A673 (cell line): ENCODE results near the gene RIMS4. TPM values are rescaled to one million over a fixed set of nuclear protein-coding genes. Genes with fewer than 3 reads are reported as not detected.

Source experiments
- BruUV-seq: library from RNA; stranded (reverse); fragments of 400-500 nt; replicated peaks from 2 replicates; lab custom pipeline; 2021; lab: Mats Ljungman, UMichigan
- CTCF ChIA-PET: fragments of 300-600 bp; sonication (Branson Sonifier 250); formaldehyde crosslinking; loops from one replicate; lab custom pipeline; 2022; ENCODE audit warnings: antibody characterized with exemption; lab: Charles Lee
- POLR2A ChIA-PET: fragments of 300-600 bp; sonication (Branson Sonifier 250); formaldehyde crosslinking; loops from one replicate; lab custom pipeline; 2022; ENCODE audit warnings: antibody characterized with exemption; ENCODE audit not compliant: low non-redundant PET; lab: Charles Lee
- DNase-seq: peaks from one replicate; pipeline ENCODE4 v3.0.0-alpha.2; 2015; ENCODE audit warnings: low spot score
- H3K27ac ChIP-seq: fragments of 200-600 bp; sonication (generic); 2 replicates; pipeline ENCODE4 v1.5.1; 2016; ENCODE audit warnings: mixed run types, low read depth, mild to moderate bottlenecking, mixed read lengths, antibody characterized with exemption, low read length; ENCODE audit not compliant: poor library complexity, severe bottlenecking
- H3K27me3 ChIP-seq: fragments of 200-600 bp; sonication (generic); replicated peaks from 2 replicates; pipeline ENCODE4 v1.6.1; 2017; ENCODE audit warnings: mixed run types, low read depth, mild to moderate bottlenecking, mixed read lengths, antibody characterized with exemption, low read length; ENCODE audit not compliant: insufficient read depth, poor library complexity
- H3K36me3 ChIP-seq: fragments of 200-600 bp; sonication (generic); 2 replicates; pipeline ENCODE4 v1.6.1; 2016; ENCODE audit warnings: mixed run types, mild to moderate bottlenecking, mixed read lengths, antibody characterized with exemption, low read length; ENCODE audit not compliant: insufficient read depth, poor library complexity, severe bottlenecking
- H3K4me1 ChIP-seq: fragments of 200-600 bp; sonication (generic); 2 replicates; pipeline ENCODE4 v1.6.1; 2017; ENCODE audit warnings: mixed run types, mild to moderate bottlenecking, mixed read lengths, antibody characterized with exemption, low read length; ENCODE audit not compliant: insufficient read depth, poor library complexity, severe bottlenecking
- H3K4me3 ChIP-seq: fragments of 200-600 bp; sonication (generic); 2 replicates; pipeline ENCODE4 v1.5.1; 2016; ENCODE audit warnings: low read depth, mixed run types, mild to moderate bottlenecking, mixed read lengths, low read length; ENCODE audit not compliant: poor library complexity, severe bottlenecking
- H3K9me3 ChIP-seq: fragments of 200-600 bp; sonication (generic); 2 replicates; pipeline ENCODE4 v1.6.1; 2016; ENCODE audit warnings: mixed run types, low read depth, mild to moderate bottlenecking, mixed read lengths, antibody characterized with exemption, low read length; ENCODE audit not compliant: poor library complexity, severe bottlenecking
- CTCF ChIP-seq: fragments of 300-800, 200-600 bp; sonication (generic); conservative IDR thresholded peaks from 2 replicates; pipeline ENCODE4 v1.5.1; 2017; ENCODE audit warnings: low read depth, mild to moderate bottlenecking, antibody characterized with exemption, low read length, moderate library complexity, mixed read lengths
- EZH2 ChIP-seq: fragments of 200-600 bp; sonication (generic); IDR thresholded peaks from 2 replicates; pipeline ENCODE4 v1.6.1; 2017; ENCODE audit warnings: borderline replicate concordance, low read depth, mild to moderate bottlenecking, mixed read lengths, antibody characterized with exemption, low read length; ENCODE audit not compliant: poor library complexity, severe bottlenecking
- intact Hi-C: fragments of 100-400 bp; cut with micrococcal nuclease; formaldehyde crosslinking; loops from one replicate; pipeline ENCODE4 v1.10.0; 2022; ENCODE audit not compliant: unreplicated experiment
- total RNA-seq: library from RNA; stranded (reverse); gene quantifications from 2 replicates; pipeline ENCODE4 v1.2.3, GENCODE V29; 2021

RIMS4 gene
- total RNA-seq, 1 experiment from 2014 or later: 0.39 TPM

GRCh38 chr20:44704551-44704971, 105.8 kb downstream of the RIMS4 start:
- no peak overlapping the region for H3K27ac ChIP-seq
- intact Hi-C loops: no loop called here
- no peak for DNase-seq
- H3K9me3 ChIP-seq: no peaks in the 10 kb centered on the region
- TF ChIP-seq EZH2: no peak
- no peak for TF ChIP-seq CTCF
- no peaks in the 10 kb centered on the region for H3K36me3 ChIP-seq
- BruUV-seq: no TSS peak
- ChIA-PET CTCF (no interaction called here), POLR2A (no interaction called here)
- H3K27me3 ChIP-seq: no peaks in the 10 kb centered on the region
- H3K4me3 ChIP-seq: no peak overlapping the region
- peaks cover 12% of the 10 kb centered on the region for H3K4me1 ChIP-seq

- intact Hi-C loops: no loop called here
- Histone ChIP-seq H3K36me3 (no peaks in the 10 kb centered on the region), H3K4me3 (no peak overlapping the region), H3K27ac (no peak overlapping the region), H3K9me3 (no peaks in the 10 kb centered on the region), H3K4me1 (peaks cover 12% of the 10 kb centered on the region), H3K27me3 (no peaks in the 10 kb centered on the region)
- BruUV-seq: no TSS peak
- ChIA-PET CTCF (no interaction called here), POLR2A (no interaction called here)
- DNase-seq: no peak
- no peak for TF ChIP-seq CTCF
- TF ChIP-seq EZH2: no peak
Observed at GRCh38 chr20:44703956-44704488, 106.3 kb downstream of the RIMS4 start.

- H3K36me3 ChIP-seq: no peaks in the 10 kb centered on the region
- CTCF ChIA-PET: no interaction called here
- no peak overlapping the region for H3K27ac ChIP-seq
- no peak overlapping the region for H3K4me3 ChIP-seq
- TF ChIP-seq CTCF (no peak), EZH2 (no peak)
- intact Hi-C loops: no loop called here
- no peaks in the 10 kb centered on the region for H3K27me3 ChIP-seq
- BruUV-seq: no TSS peak
- peaks cover 12% of the 10 kb centered on the region for H3K4me1 ChIP-seq
- POLR2A ChIA-PET: no interaction called here
- DNase-seq: no peak
- H3K9me3 ChIP-seq: no peaks in the 10 kb centered on the region
Observed at GRCh38 chr20:44703183-44703925, 107.0 kb downstream of the RIMS4 start.
